Endothelial cell (in vitro differentiated cells): Measurements from ENCODE around the gene PACS1. TPM values are rescaled to one million over a fixed set of nuclear protein-coding genes. Genes with fewer than 3 reads are reported as not detected.
"Not testable (repeated sequence)": the region's sequence is repeated elsewhere in the genome, so short reads cannot be mapped to it uniquely, and the experiment has no call there.

Source experiments
- DNase-seq: peaks from one replicate; pipeline ENCODE4 v3.0.0; 2021; ENCODE audit warnings: low spot score
- H3K27ac Mint-ChIP-seq: one replicate; pipeline ENCODE4 v1.8.0; 2021; ENCODE audit warnings: mixed read lengths, inconsistent platforms; ENCODE audit not compliant: unreplicated experiment
- H3K27me3 Mint-ChIP-seq: one replicate; pipeline ENCODE4 v1.8.0; 2021; ENCODE audit warnings: mild to moderate bottlenecking, moderate library complexity, mixed read lengths, inconsistent platforms; ENCODE audit not compliant: unreplicated experiment
- H3K36me3 Mint-ChIP-seq: one replicate; pipeline ENCODE4 v1.8.0; 2021; ENCODE audit warnings: mild to moderate bottlenecking, low read depth, mixed read lengths, inconsistent platforms; ENCODE audit not compliant: unreplicated experiment
- H3K4me1 Mint-ChIP-seq: one replicate; pipeline ENCODE4 v1.8.0; 2021; ENCODE audit warnings: mild to moderate bottlenecking, mixed read lengths, inconsistent platforms; ENCODE audit not compliant: unreplicated experiment
- H3K4me3 Mint-ChIP-seq: one replicate; pipeline ENCODE4 v1.8.0; 2021; ENCODE audit warnings: mild to moderate bottlenecking, mixed read lengths, inconsistent platforms; ENCODE audit not compliant: unreplicated experiment
- H3K9me3 Mint-ChIP-seq: one replicate; pipeline ENCODE4 v1.8.0; 2021; ENCODE audit warnings: mixed read lengths, inconsistent platforms; ENCODE audit not compliant: unreplicated experiment
- CTCF ChIP-seq: fragments of 200-600 bp; sonication (generic); IDR thresholded peaks from one replicate; pipeline ENCODE4 v1.5.0; 2021; ENCODE audit warnings: antibody characterized with exemption; ENCODE audit not compliant: unreplicated experiment
- total RNA-seq: library from RNA; stranded (reverse); fragmentation: NEBNext Ultra II Directional; extraction: Animal tissue kit (Norgen Biotek cat#: 25700); gene quantifications from one replicate; pipeline ENCODE4 v1.2.1, GENCODE V29; 2021; ENCODE audit not compliant: unreplicated experiment

PACS1 gene
- total RNA-seq, 1 donor from 2014 or later = 114 TPM

GRCh38 chr11:66087148-66087908 lies 17.3 kb downstream of the PACS1 start:
- no peak for TF ChIP-seq CTCF
- Mint-ChIP-seq H3K27ac (no peak overlapping the region), H3K27me3 (peaks cover 7% of the 10 kb centered on the region), H3K36me3 (peaks cover 7% of the 10 kb centered on the region), H3K9me3 (no peaks in the 10 kb centered on the region), H3K4me3 (no peak overlapping the region), H3K4me1 (peaks cover 24% of the 10 kb centered on the region)
- no peak for DNase-seq

DNA sequence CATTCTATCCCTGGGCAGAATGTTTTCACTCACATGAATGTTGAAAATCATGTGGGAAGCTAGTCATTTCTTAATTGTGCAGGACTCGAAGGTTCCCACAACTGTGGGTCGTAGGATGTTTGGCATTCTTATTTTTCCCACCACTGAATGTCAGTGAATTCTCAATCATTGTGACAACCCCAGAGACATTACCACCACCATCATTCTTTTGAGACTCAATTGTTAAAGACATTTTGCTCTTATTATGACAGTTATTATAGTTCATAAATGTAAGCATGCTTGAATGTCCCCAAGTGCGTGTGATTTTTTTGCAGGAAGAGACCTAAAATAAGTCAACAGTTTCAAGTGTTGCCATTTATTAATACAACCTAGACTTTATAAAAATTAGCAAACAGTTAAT lies 19.0 kb downstream of the PACS1 start:
- DNase-seq = no peak
- no peak for TF ChIP-seq CTCF

DNA sequence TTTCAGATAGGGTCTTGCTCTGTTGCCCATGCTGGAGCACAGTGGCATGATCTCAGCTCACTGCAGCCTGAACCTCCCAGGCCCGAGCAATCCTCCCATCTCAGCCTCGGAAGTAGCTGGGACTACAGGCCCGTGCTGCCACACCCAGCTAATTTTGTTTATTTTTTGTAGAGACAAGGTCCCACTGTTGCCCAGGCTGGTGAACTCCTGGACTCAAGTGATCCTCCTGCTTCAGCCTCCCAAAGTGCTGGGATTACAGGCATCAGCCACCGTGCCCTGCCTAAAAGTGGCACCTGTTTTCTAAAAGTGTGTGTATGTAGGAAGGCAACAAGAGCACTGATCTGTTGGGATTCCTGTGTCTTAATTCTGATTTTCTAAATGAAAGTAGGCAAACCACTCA lies 20.2 kb downstream of the PACS1 start:
- Mint-ChIP-seq H3K27me3 (no peaks in the 10 kb centered on the region), H3K27ac (no peak overlapping the region), H3K4me3 (no peak overlapping the region), H3K9me3 (no peaks in the 10 kb centered on the region), H3K4me1 (peaks cover 3% of the 10 kb centered on the region), H3K36me3 (no peaks in the 10 kb centered on the region)
- DNase-seq = no peak
- no peak for TF ChIP-seq CTCF

More for the DNA sequence above, 19.0 kb downstream of the PACS1 start:
- Mint-ChIP-seq H3K27ac (no peak overlapping the region), H3K27me3 (peaks cover 5% of the 10 kb centered on the region), H3K9me3 (no peaks in the 10 kb centered on the region), H3K36me3 (peaks cover 3% of the 10 kb centered on the region), H3K4me1 (peaks cover 10% of the 10 kb centered on the region), H3K4me3 (no peak overlapping the region)

GRCh38 chr11:66092125-66092524 lies 22.1 kb downstream of the PACS1 start:
- H3K4me1 Mint-ChIP-seq, H3K36me3 Mint-ChIP-seq, H3K27ac Mint-ChIP-seq, H3K27me3 Mint-ChIP-seq, DNase-seq, H3K9me3 Mint-ChIP-seq, H3K4me3 Mint-ChIP-seq: not testable (repeated sequence)

GRCh38 chr11:66099746-66100145 lies 29.7 kb downstream of the PACS1 start:
- H3K36me3 Mint-ChIP-seq, DNase-seq, H3K9me3 Mint-ChIP-seq, H3K27ac Mint-ChIP-seq, H3K4me3 Mint-ChIP-seq, H3K27me3 Mint-ChIP-seq: not testable (repeated sequence)
- H3K4me1 Mint-ChIP-seq = peaks cover 16% of the 10 kb centered on the region

DNA sequence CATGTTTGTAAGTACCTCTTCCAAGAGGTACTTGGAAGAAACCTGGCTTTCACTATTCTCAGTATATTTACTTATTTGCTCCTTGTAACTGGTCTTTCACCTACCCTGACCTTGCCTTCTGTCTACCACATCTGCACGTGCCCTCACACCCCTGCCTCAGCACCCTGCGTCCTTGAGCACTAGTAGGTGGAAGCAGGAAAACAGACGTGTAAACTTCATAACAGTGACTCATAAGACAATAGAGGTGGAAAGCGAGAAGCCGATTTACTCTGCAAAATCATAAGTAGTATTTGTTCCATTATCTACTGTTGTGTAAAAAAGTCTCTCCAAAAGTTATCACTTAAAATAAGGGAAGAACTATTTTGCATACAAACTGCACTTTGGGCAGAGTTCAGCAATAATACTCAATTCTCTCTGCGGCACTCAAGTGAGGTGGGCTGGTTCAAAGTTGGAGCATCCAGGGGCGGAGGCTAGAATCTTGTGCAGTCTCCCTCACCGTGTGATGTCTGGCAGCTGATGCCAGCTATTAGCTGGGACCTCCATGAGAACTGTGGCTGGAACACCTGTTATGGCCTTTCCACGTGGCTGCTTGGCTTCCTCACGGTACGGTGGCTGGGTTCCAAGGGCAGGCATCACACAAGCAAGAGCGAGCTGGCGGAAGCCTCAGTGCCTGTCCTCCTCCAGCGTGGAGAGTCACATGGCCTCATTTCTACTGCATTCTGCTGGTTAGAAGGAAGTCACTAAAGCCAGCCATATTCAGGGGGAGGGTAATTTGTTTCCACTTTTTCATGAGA lies 30.4 kb downstream of the PACS1 start:
- peaks cover 17% of the 10 kb centered on the region for H3K4me1 Mint-ChIP-seq
- H3K27ac Mint-ChIP-seq = no peak overlapping the region
- H3K36me3 Mint-ChIP-seq = peaks cover 4% of the 10 kb centered on the region
- no peak for TF ChIP-seq CTCF
- no peaks in the 10 kb centered on the region for H3K9me3 Mint-ChIP-seq
- H3K4me3 Mint-ChIP-seq = no peak overlapping the region
- peaks cover 1% of the 10 kb centered on the region for H3K27me3 Mint-ChIP-seq
- DNase-seq = no peak
